OCI-LY3 (cell line): ENCODE measurements around the gene MAGI2.

Source experiments
- H2AFZ ChIP-seq: fragments of 200-600, 300-600 bp; shearing (Covaris generic); 2 replicates; pipeline ENCODE4 v1.6.0; 2014; ENCODE audit warnings: antibody characterized with exemption, low read depth, low read length
- H3K27ac ChIP-seq: fragments of 200-600, 300-600 bp; sonication (generic); 2 replicates; pipeline ENCODE4 v1.5.1; 2014; ENCODE audit warnings: mild to moderate bottlenecking, low read length, moderate library complexity, mixed read lengths
- H3K27me3 ChIP-seq: fragments of 200-600, 300-600 bp; sonication (generic); 2 replicates; pipeline ENCODE4 v1.6.1; 2014; ENCODE audit warnings: low read depth, low read length, mixed read lengths
- H3K36me3 ChIP-seq: fragments of 200-600, 300-600 bp; sonication (generic); replicated peaks from 2 replicates; pipeline ENCODE3; 2014; ENCODE audit warnings: low read depth, low read length, mixed read lengths
- H3K4me1 ChIP-seq: fragments of 300-600, 200-600 bp; sonication (generic); 2 replicates; pipeline ENCODE4 v1.6.1; 2014; ENCODE audit warnings: low read length, mixed read lengths
- H3K4me2 ChIP-seq: fragments of 200-600, 300-600 bp; sonication (generic); 2 replicates; pipeline ENCODE4 v1.6.1; 2014; ENCODE audit warnings: low read length, mixed read lengths
- H3K4me3 ChIP-seq: fragments of 300-600, 200-600 bp; sonication (generic); 2 replicates; pipeline ENCODE4 v1.5.1; 2014; ENCODE audit warnings: antibody characterized with exemption, mild to moderate bottlenecking, low read length, moderate library complexity
- H3K79me2 ChIP-seq: fragments of 300-600, 200-600 bp; shearing (Covaris generic); 2 replicates; pipeline ENCODE4 v1.6.1; 2014; ENCODE audit warnings: mild to moderate bottlenecking, low read length, mixed read lengths
- H3K9ac ChIP-seq: fragments of 300-600, 200-600 bp; shearing (Covaris generic); 2 replicates; pipeline ENCODE4 v1.6.0; 2014; ENCODE audit warnings: mild to moderate bottlenecking, low read length, moderate library complexity
- H3K9me3 ChIP-seq: fragments of 200-600, 300-600 bp; shearing (Covaris generic); 2 replicates; pipeline ENCODE4 v1.6.1; 2014; ENCODE audit warnings: low read length, mixed read lengths; ENCODE audit not compliant: insufficient read depth
- H4K20me1 ChIP-seq: fragments of 200-600, 300-600 bp; sonication (generic); 2 replicates; pipeline ENCODE4 v1.6.1; 2016; ENCODE audit warnings: low read length, mixed read lengths; ENCODE audit not compliant: insufficient read depth
- EZH2phosphoT487 ChIP-seq: fragments of 200-600 bp; shearing (Covaris generic); IDR thresholded peaks from 2 replicates; pipeline ENCODE4 v1.6.1; 2018; ENCODE audit warnings: antibody characterized with exemption, mixed run types, low read depth
- TF ChIP-seq, protein P1 (sequence below): fragments of 200-600, 300-600 bp; sonication (generic); IDR thresholded peaks from 2 replicates; pipeline ENCODE4 v1.5.1; 2014; ENCODE audit warnings: antibody characterized with exemption, low read length, low read depth

MAGI2 gene

DNA sequence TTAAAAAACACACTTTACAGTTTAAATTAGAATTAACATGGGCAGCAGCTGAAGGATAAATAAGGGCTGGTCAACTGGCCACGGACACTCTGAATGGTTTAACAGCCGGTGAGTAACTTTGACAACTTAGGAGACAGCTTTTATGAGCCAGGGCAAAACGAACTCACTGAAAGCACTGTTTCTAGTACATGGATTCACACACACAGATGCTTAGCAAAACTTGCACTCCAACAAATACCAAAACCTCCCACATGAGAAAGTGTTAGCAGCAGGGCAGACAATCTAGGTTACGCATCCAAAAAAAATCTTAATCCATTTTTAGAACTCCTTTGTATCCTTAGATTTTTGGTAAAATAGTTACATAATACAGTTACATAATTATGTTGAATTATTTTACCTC is 1168.5 kb downstream of the MAGI2 start:
- no peaks in the 10 kb centered on the region for H4K20me1 ChIP-seq
- H3K27me3 ChIP-seq: no peaks in the 10 kb centered on the region
- no peak for TF ChIP-seq EZH2phosphoT487
- TF ChIP-seq, protein P1, sequence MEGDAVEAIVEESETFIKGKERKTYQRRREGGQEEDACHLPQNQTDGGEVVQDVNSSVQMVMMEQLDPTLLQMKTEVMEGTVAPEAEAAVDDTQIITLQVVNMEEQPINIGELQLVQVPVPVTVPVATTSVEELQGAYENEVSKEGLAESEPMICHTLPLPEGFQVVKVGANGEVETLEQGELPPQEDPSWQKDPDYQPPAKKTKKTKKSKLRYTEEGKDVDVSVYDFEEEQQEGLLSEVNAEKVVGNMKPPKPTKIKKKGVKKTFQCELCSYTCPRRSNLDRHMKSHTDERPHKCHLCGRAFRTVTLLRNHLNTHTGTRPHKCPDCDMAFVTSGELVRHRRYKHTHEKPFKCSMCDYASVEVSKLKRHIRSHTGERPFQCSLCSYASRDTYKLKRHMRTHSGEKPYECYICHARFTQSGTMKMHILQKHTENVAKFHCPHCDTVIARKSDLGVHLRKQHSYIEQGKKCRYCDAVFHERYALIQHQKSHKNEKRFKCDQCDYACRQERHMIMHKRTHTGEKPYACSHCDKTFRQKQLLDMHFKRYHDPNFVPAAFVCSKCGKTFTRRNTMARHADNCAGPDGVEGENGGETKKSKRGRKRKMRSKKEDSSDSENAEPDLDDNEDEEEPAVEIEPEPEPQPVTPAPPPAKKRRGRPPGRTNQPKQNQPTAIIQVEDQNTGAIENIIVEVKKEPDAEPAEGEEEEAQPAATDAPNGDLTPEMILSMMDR: no peak
- no peaks in the 10 kb centered on the region for H3K4me1 ChIP-seq
- no peak overlapping the region for H2AFZ ChIP-seq
- no peaks in the 10 kb centered on the region for H3K9me3 ChIP-seq
- H3K4me2 ChIP-seq: no peak overlapping the region
- no peak overlapping the region for H3K9ac ChIP-seq
- H3K36me3 ChIP-seq: no peaks in the 10 kb centered on the region
- H3K27ac ChIP-seq: no peak overlapping the region
- no peaks in the 10 kb centered on the region for H3K79me2 ChIP-seq
- H3K4me3 ChIP-seq: no peak overlapping the region

DNA sequence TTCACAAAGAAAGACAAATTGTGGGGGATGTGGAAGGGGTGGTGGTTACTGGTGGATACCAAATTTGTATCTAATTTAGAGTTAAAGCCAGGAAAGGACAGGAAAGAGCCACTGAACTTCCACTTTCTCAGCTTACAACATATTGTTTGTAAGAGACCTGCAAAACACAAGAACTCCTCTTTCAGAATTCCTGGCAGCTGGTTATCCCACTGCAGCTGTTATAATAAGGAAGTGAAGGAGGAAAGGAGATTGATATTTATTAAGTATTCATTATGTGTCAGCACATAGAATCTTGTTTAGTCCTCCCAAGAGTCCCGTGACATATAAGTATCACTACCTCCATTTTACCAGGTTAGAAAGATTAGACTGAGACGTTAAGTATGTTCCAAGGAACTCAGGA is 1173.2 kb downstream of the MAGI2 start:
- no peak overlapping the region for H3K4me2 ChIP-seq
- no peaks in the 10 kb centered on the region for H4K20me1 ChIP-seq
- no peaks in the 10 kb centered on the region for H3K9me3 ChIP-seq
- no peak overlapping the region for H2AFZ ChIP-seq
- H3K27me3 ChIP-seq: no peaks in the 10 kb centered on the region
- no peaks in the 10 kb centered on the region for H3K4me1 ChIP-seq
- H3K27ac ChIP-seq: no peak overlapping the region
- no peak overlapping the region for H3K9ac ChIP-seq
- TF ChIP-seq, protein P1: no peak
- TF ChIP-seq EZH2phosphoT487: no peak
- no peaks in the 10 kb centered on the region for H3K79me2 ChIP-seq
- H3K4me3 ChIP-seq: no peak overlapping the region
- no peaks in the 10 kb centered on the region for H3K36me3 ChIP-seq

DNA sequence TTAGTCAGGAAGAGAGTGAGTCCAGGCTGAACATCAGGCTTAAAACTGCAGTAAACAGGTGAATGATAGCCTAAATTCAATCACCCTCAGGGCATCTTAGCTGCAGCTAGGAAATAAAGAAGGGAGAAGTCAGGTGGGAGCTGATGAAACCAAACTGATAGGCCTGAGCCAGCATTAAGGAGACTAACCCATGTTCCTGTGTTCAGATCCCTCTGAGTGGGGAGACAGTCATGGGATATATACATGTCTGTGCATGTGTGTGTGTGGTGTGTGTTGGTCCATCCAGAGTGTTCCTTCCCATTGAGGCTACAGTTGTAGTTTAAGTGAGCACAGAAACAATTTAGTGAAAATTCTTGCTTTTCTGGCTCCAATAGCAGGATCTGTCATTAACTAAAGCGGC is 1174.0 kb downstream of the MAGI2 start:
- Histone ChIP-seq H3K4me2 (no peak overlapping the region), H3K9ac (no peak overlapping the region), H3K9me3 (no peaks in the 10 kb centered on the region), H3K27ac (no peak overlapping the region), H3K36me3 (no peaks in the 10 kb centered on the region), H3K27me3 (no peaks in the 10 kb centered on the region), H2AFZ (no peak overlapping the region), H3K79me2 (no peaks in the 10 kb centered on the region), H4K20me1 (no peaks in the 10 kb centered on the region), H3K4me1 (no peaks in the 10 kb centered on the region), H3K4me3 (no peak overlapping the region)
- TF ChIP-seq, protein P1: no peak
- no peak for TF ChIP-seq EZH2phosphoT487

DNA sequence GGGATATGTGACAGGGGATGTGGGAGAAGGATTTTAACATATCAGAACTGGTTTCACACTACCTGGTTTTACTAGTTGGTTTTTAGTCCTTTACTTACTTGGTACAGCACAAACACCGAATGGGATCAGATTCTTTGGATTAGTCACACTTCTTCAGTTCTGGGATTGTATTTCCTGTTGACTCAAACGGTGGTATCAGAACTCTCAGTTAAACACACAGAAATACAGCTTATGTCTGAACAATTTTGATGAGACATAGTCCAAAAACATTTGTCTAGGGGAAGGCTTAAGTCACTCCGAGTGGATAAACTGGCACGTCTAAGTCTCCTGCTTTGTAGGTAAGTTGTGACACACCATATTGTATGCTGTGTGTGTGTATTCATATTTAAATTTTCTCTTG is 1174.4 kb downstream of the MAGI2 start:
- H3K4me1 ChIP-seq: no peaks in the 10 kb centered on the region
- no peak for TF ChIP-seq EZH2phosphoT487
- no peak overlapping the region for H3K4me2 ChIP-seq
- no peaks in the 10 kb centered on the region for H3K36me3 ChIP-seq
- H3K27me3 ChIP-seq: no peaks in the 10 kb centered on the region
- no peak overlapping the region for H3K27ac ChIP-seq
- no peaks in the 10 kb centered on the region for H4K20me1 ChIP-seq
- H3K9me3 ChIP-seq: no peaks in the 10 kb centered on the region
- H3K9ac ChIP-seq: no peak overlapping the region
- no peak overlapping the region for H2AFZ ChIP-seq
- no peaks in the 10 kb centered on the region for H3K79me2 ChIP-seq
- no peak overlapping the region for H3K4me3 ChIP-seq

DNA sequence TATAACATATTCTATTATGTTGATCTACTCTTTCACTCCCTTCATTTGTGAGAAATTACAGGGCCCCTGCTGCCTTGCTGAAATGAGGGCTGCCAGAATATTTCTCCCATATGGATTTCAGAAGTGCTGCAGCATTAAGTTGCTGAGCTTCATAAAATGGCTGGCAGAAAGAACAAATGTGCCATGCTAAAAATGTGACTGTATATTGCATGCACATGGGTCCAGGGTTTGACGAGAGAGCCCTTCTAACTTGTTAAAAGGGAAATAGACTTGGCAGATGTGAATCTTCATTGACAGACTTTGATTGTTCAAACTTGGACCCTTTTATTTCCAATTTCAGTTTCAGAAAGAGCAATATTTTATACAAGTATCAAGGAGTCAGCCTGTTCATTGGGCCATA is 1186.3 kb downstream of the MAGI2 start:
- no peak overlapping the region for H3K27ac ChIP-seq
- H3K4me2 ChIP-seq: no peak overlapping the region
- H3K4me1 ChIP-seq: peaks cover 8% of the 10 kb centered on the region; the same call in 1 of the 2 replicates
- TF ChIP-seq, protein P1: no peak
- TF ChIP-seq EZH2phosphoT487: no peak
- H3K4me3 ChIP-seq: no peak overlapping the region
- no peak overlapping the region for H3K9ac ChIP-seq
- no peaks in the 10 kb centered on the region for H3K9me3 ChIP-seq
- H2AFZ ChIP-seq: no peak overlapping the region
- H4K20me1 ChIP-seq: no peaks in the 10 kb centered on the region
- no peaks in the 10 kb centered on the region for H3K36me3 ChIP-seq
- no peaks in the 10 kb centered on the region for H3K79me2 ChIP-seq
- no peaks in the 10 kb centered on the region; the same call in 1 of the 2 replicates for H3K27me3 ChIP-seq
